Measurements from ENCODE around the gene TTLL8.

The TTLL8 gene

DNA sequence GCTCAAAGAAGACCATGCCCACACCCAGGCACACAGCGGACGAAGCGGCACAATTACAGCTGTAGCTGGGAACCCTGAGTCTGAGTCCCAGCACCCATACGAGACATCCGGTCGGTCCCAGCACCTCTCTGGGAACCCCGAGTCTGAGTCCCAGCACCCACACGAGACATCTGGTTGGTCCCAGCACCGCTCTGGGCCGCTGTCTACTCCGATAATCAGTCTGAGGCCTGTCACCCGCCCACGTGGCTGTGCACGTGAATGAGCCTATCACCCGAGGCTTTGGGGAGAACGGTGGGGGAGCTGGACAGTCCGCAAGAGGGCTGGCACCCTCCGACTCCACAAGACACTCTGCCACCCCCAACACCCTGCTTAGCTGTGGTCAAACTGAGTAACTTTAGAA, 6.2 kb downstream of the TTLL8 start:
- TF ChIP-seq ZNF248 (tag by site-specific recombination; IDR thresholded peaks at IDR 0.05) (no peak), HOXD13 (CRISPR knock-in tag; IDR thresholded peaks at IDR 0.05; ENCODE audit: borderline replicate concordance) (no peak), KLF1 (tag by site-specific recombination; IDR thresholded peaks at IDR 0.05) (no peak), ZNF184 (tag by site-specific recombination; IDR thresholded peaks at IDR 0.05) (no peak), ZNF76 (tag by site-specific recombination; IDR thresholded peaks at IDR 0.05; ENCODE audit: borderline replicate concordance, low read depth) (no peak), ZNF777 (tag by site-specific recombination; IDR thresholded peaks at IDR 0.05; ENCODE audit: borderline replicate concordance) (no peak), TRIM28 (IDR thresholded peaks at IDR 0.05; ENCODE audit: borderline replicate concordance, low read length) (no peak), ZBTB20 (tag by site-specific recombination; IDR thresholded peaks at IDR 0.05) (no peak), ZNF549 (tag by site-specific recombination; IDR thresholded peaks at IDR 0.05) (no peak), KLF7 (tag by site-specific recombination; IDR thresholded peaks at IDR 0.05; ENCODE audit: borderline replicate concordance) (no peak), ZNF324 (tag by site-specific recombination; IDR thresholded peaks at IDR 0.05) (no peak), ZNF596 (tag by site-specific recombination; IDR thresholded peaks at IDR 0.05) (no peak), WT1 (tag by site-specific recombination; IDR thresholded peaks at IDR 0.05) (no peak), ZSCAN16 (tag by site-specific recombination; IDR thresholded peaks at IDR 0.05) (no peak), SP7 (tag by site-specific recombination; IDR thresholded peaks at IDR 0.05) (no peak)
- TF ChIP-seq, protein P1, sequence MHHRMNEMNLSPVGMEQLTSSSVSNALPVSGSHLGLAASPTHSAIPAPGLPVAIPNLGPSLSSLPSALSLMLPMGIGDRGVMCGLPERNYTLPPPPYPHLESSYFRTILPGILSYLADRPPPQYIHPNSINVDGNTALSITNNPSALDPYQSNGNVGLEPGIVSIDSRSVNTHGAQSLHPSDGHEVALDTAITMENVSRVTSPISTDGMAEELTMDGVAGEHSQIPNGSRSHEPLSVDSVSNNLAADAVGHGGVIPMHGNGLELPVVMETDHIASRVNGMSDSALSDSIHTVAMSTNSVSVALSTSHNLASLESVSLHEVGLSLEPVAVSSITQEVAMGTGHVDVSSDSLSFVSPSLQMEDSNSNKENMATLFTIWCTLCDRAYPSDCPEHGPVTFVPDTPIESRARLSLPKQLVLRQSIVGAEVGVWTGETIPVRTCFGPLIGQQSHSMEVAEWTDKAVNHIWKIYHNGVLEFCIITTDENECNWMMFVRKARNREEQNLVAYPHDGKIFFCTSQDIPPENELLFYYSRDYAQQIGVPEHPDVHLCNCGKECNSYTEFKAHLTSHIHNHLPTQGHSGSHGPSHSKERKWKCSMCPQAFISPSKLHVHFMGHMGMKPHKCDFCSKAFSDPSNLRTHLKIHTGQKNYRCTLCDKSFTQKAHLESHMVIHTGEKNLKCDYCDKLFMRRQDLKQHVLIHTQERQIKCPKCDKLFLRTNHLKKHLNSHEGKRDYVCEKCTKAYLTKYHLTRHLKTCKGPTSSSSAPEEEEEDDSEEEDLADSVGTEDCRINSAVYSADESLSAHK (tag by site-specific recombination; IDR thresholded peaks at IDR 0.05): no peak
- TF ChIP-seq, protein P2, sequence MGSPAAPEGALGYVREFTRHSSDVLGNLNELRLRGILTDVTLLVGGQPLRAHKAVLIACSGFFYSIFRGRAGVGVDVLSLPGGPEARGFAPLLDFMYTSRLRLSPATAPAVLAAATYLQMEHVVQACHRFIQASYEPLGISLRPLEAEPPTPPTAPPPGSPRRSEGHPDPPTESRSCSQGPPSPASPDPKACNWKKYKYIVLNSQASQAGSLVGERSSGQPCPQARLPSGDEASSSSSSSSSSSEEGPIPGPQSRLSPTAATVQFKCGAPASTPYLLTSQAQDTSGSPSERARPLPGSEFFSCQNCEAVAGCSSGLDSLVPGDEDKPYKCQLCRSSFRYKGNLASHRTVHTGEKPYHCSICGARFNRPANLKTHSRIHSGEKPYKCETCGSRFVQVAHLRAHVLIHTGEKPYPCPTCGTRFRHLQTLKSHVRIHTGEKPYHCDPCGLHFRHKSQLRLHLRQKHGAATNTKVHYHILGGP (tag by site-specific recombination; IDR thresholded peaks at IDR 0.05): no peak
- H3K27ac ChIP-seq (ENCODE audit: extremely low read depth, low read depth, low read length): no peak overlapping the region
- H3K4me1 ChIP-seq (ENCODE audit: control insufficient read depth, insufficient read depth, low read length): no peaks in the 10 kb centered on the region
- H3K4me3 ChIP-seq (ENCODE audit: low read depth, low read length): no peak overlapping the region
- POLR2A ChIA-PET: no interaction called here
- CTCF ChIA-PET: no interaction called here
- no peaks in the 10 kb centered on the region for H3K9me3 ChIP-seq (ENCODE audit: control insufficient read depth, insufficient read depth, low read depth, low read length)
- H3K36me3 ChIP-seq (ENCODE audit: control insufficient read depth in 2 of 2, insufficient read depth in 1 of 2, low read length in 2 of 2): no peaks in the 10 kb centered on the region

DNA sequence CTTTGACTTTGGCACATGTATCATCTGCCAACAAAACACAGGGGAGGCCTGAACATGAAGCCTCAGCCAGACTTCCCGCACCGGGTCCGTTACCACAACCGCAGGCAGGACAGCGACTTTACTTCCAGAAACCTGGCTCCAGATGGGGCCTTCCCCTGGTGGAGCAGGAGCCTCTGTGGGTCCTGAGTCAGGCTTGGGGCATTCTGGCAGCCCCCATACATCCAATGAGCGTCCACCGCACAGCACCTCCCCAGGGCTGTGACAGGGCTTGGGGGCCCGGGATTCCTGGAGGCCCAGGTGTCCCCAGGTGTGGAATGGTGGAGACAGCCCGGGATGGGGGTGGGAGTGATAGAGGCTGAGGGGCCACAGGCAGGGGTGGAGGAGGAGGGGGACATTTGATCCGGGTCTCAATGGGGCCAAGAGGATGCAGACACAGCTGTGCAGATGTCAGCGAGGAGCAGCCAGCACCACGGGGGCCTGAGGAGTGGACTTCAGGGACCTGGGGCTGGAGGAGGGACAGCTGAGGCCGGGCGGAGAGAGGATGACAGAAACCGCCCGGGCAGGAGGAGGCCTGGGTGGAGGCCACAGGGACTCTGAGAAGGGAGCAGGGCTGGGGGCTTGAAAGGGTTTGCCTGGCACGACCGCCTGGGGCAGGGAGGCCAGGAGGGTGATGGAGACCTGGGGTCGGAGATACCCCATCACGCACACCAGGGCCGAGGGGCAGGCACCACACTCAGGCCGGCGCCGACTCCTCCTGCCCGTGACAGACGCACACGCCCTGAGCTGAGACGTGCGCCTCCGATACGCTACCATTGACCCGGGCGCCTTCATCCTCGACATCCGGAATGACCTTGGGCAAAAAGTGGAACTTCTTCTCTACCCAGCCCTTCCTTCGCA, 8.6 kb downstream of the TTLL8 start:
- ChIA-PET POLR2A (no interaction called here), CTCF (interaction anchor here (1.0 to 1.1 kb wide), 2 partner anchors 19 kb away, joined by 3 to 4 read pairs; no protein-coding TSS in a partner anchor)
- Histone ChIP-seq H3K4me3 (ENCODE audit: low read depth, low read length) (no peak overlapping the region), H3K36me3 (ENCODE audit: control insufficient read depth in 2 of 2, insufficient read depth in 1 of 2, low read length in 2 of 2) (no peaks in the 10 kb centered on the region), H3K9me3 (ENCODE audit: control insufficient read depth, insufficient read depth, low read depth, low read length) (no peaks in the 10 kb centered on the region), H3K4me1 (ENCODE audit: control insufficient read depth, insufficient read depth, low read length) (no peaks in the 10 kb centered on the region), H3K27ac (ENCODE audit: extremely low read depth, low read depth, low read length) (no peak overlapping the region)
- no peak for TF ChIP-seq ZNF76 (tag by site-specific recombination; IDR thresholded peaks at IDR 0.05; ENCODE audit: borderline replicate concordance, low read depth)
- no peak for TF ChIP-seq ZNF16 (tag by site-specific recombination; IDR thresholded peaks at IDR 0.05; ENCODE audit: low read depth)
- no peak for TF ChIP-seq ZNF394 (tag by site-specific recombination; IDR thresholded peaks at IDR 0.05; ENCODE audit: borderline replicate concordance)
- no peak for TF ChIP-seq KLF10 (tag by site-specific recombination; IDR thresholded peaks at IDR 0.05)
- TF ChIP-seq SP2 (tag by site-specific recombination; IDR thresholded peaks at IDR 0.05): no peak
- TF ChIP-seq, protein P3, sequence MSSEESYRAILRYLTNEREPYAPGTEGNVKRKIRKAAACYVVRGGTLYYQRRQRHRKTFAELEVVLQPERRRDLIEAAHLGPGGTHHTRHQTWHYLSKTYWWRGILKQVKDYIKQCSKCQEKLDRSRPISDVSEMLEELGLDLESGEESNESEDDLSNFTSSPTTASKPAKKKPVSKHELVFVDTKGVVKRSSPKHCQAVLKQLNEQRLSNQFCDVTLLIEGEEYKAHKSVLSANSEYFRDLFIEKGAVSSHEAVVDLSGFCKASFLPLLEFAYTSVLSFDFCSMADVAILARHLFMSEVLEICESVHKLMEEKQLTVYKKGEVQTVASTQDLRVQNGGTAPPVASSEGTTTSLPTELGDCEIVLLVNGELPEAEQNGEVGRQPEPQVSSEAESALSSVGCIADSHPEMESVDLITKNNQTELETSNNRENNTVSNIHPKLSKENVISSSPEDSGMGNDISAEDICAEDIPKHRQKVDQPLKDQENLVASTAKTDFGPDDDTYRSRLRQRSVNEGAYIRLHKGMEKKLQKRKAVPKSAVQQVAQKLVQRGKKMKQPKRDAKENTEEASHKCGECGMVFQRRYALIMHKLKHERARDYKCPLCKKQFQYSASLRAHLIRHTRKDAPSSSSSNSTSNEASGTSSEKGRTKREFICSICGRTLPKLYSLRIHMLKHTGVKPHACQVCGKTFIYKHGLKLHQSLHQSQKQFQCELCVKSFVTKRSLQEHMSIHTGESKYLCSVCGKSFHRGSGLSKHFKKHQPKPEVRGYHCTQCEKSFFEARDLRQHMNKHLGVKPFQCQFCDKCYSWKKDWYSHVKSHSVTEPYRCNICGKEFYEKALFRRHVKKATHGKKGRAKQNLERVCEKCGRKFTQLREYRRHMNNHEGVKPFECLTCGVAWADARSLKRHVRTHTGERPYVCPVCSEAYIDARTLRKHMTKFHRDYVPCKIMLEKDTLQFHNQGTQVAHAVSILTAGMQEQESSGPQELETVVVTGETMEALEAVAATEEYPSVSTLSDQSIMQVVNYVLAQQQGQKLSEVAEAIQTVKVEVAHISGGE (tag by site-specific recombination; conservative IDR thresholded peaks at IDR 0.05; ENCODE audit: low read depth): no peak
- TF ChIP-seq ZNF514 (tag by site-specific recombination; IDR thresholded peaks at IDR 0.05): no peak
- no peak for TF ChIP-seq ZNF112 (tag by site-specific recombination; IDR thresholded peaks at IDR 0.05)
- TF ChIP-seq, protein P4, sequence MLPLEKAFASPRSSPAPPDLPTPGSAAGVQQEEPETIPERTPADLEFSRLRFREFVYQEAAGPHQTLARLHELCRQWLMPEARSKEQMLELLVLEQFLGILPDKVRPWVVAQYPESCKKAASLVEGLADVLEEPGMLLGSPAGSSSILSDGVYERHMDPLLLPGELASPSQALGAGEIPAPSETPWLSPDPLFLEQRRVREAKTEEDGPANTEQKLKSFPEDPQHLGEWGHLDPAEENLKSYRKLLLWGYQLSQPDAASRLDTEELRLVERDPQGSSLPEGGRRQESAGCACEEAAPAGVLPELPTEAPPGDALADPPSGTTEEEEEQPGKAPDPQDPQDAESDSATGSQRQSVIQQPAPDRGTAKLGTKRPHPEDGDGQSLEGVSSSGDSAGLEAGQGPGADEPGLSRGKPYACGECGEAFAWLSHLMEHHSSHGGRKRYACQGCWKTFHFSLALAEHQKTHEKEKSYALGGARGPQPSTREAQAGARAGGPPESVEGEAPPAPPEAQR (tag by site-specific recombination; IDR thresholded peaks at IDR 0.05): no peak
- no peak for TF ChIP-seq REPIN1 (tag by site-specific recombination; IDR thresholded peaks at IDR 0.05; ENCODE audit: low read depth)
- TF ChIP-seq GLIS1 (tag by site-specific recombination; IDR thresholded peaks at IDR 0.05): no peak
- no peak for TF ChIP-seq ZNF146 (tag by site-specific recombination; IDR thresholded peaks at IDR 0.05)

All from HEK293 (cell line).